MV-4-11 (cell line): ENCODE results near the gene MLIP.

ENCODE experiments used
- DNase-seq: peaks from one replicate; lab custom pipeline; 2025; lab: John Stamatoyannopoulos, UW

MLIP gene

DNA sequence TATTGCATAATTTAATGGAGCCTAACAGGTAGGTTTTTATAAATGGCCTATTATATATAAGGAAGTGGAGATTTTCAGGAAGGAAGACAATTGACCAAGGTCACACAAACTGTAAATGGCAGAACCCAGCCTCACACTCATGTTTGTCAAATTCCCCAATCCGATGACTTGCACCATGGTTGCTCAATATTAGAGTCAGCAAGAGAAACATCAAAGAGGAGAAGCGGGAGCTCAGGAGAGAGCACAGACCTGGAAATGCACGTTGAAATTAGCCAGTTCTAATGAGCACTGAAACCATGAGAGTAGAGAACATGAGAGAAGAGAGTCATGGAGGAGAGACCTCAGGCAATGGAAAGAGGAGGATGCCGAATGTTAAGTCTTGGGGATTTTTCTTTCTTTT, 13.5 kb upstream of the MLIP start:
- DNase-seq, result peak; percentile 7

DNA sequence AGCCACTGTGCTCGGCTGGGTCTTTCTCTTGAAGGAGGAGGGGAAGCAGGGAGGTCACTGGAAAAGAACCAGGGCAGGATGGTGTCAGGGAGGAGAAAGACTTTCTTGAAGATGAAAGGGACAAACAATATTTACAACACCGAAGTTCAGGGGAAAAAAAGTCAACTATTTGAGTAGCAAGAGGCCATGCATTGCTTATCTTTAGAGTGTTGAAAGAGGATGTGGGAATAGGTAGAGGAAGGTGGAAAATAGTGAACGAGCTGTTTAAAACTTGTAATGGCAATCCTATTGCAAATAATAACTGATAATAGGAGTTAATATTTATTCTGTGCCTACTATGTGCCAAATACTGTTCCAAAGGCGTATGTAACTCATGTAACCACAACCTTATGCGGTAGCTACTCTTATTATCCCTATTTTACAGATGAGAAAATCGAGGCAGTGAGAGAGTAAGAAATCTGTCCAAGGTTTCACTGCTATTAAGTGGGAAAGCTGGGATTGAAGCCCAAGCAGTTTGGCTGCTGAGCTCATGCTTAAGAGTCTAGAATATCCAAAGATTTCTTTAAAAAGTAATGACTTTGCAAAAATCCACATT, 12.7 kb upstream of the MLIP start:
- no peak for DNase-seq

DNA sequence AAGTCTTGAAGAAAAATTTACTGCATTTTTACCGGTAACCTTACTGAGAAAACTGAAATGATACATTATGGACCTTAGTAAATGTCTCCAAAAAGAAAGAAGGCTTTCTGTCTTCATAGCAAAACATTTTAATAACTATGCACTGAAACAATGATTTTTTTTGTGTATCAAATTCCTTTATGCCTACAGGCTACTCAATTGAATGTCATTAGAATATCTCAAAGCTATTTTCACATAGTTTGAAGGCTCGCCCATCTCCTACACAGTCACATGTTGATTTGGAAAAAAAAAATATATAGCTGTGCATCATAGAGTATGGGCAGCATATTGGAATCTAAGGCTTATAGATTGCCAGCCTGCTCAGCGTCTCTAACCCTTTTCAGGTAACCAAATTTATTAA, 12.0 kb upstream of the MLIP start:
- no peak for DNase-seq

DNA sequence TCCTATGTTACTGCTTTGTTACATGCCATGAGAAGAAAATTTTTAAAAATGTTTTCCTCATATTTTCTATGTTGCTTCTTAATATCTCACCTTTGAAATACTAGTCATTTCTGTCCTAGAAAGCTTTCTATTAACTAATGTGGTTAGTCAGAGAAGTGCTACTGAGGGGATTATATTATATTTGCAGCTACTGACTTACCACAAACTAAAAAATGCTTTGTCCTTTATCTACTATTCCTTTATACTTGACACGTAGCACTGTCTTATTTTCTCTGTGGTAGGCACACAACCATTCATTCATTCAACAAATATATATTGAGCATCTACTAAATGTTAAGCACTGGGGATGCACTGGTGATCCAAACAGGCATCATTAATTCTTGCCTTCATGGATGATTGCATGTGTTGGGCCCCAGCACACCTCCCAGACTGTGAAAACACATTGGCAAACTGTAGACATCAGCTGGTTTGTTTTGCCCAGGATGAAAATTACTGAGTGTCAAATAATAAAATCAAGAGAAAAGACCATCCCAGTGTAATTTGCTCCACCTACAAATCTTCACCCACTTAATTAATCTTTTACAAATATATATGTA, 10.7 kb upstream of the MLIP start:
- no peak for DNase-seq

DNA sequence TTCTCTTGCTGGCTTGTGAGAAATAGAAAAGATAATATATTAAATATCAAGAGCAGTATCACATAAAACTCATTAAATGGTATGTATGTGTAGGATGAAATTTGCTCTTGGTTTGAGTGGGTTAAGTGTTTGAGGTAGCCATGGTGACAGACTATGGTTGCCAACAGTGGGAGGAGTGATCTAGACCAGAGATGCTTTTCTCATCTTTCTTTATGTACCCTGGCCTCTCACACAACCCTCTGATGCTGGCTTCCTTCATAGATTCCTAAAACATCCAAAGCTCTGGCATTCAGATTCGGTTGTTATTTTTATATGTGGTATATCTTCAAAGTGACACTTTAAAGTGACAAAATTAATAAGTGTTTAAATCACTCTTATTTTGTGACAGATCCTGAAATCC, 9.0 kb upstream of the MLIP start:
- DNase-seq, result no peak

DNA sequence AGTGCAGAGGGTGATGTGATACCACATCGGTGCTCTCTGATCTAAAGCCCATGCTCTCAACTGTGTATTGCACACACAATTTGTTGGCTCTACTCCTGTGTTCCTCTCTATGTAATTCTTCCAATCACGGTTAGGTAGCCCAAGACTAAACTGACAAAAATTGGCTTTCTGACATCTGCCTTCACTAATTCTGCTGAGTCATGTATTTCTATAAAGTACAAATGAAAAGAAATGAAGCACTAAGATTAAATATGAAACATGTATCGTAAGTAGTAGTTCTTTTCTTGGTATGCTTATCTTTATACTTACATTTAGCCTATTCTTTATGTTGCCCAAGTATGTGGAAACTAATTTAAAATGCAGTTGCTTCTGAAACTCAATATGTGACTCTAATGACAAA, 7.7 kb upstream of the MLIP start:
- DNase-seq, result no peak

DNA sequence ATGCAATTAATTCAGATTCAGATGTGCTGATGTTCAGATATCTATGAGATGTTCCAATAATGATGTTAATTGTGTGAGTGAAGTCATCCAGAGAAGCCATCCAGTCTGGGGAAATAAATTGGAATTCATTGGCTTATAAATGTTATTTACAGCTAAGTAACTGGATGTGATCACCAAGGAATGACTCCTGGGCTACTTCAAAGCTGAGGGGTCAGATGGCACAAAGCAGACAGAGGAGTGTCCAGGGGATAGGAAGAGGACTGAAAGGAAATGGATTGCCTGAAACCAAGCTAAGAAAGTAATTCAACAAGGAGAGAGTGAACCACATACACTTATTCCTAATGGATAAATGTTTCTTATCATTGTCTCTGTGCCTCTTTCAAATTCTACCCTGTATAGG, 4.5 kb upstream of the MLIP start:
- no peak for DNase-seq

DNA sequence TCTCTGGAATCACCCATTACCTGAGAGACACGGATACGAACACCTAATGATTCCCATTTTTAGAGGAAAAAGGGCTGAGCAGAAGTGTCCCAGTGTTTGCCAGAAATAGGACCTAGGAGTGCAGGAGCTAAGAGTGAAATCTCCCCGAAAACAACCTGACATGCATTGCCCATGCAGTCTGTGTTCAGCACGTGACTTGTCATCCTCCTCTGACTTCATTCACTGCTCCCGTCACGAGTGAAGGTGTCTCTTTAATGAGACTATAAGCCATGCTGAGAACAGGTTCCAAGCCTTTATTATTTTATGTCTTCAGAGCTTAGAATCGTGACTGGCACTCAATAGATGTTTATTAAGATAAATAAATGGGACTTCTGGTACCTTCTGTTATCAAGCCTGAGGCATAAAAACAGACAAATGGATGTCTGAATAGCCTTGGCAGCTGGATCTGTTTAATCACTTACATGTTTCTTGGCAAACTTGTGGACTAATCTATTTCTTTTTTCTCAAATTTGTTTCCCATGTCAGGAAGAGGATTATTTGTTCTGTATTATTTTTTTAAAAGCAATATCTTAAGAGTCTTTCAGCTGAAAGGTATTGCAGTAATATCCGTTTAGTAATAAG, 3.7 kb upstream of the MLIP start:
- no peak for DNase-seq

DNA sequence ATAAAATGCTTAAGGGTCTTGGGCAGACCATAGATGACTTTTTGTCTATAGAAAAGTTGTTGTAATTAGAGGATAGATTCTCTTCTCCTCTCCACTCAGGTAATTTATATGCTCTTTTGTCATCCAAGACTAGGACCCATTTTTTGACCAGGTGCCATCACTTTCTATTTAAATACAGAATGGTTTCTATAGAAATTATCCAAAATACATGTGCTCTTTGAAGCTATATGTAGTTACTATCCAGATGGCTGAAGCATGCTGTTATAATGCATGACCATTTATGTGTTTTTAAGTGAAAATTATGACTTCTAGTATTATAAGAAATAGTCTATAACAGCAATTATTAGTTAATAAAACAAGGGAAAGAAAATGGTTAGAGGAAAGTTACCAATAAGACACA, 3.0 kb upstream of the MLIP start:
- DNase-seq, result no peak

DNA sequence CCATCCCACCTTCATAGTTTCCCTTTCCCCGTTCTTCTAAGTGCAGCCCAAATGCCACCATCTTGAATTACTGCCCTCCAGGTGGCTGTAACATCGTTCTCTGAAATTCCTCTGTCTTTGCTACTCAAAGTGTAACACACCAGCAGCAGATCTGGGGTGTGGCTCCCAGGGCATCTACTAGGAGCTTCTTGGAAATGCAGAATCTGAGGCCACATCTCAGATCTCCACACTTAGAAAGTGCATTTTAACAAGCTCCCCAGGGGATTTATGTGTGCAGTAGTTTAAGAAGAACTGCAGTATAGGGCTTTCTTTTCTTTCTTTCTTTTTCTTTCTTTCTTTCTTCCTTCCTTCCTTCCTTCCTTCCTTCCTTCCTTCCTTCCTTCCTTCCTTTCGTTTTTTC, 1.7 kb upstream of the MLIP start:
- no peak for DNase-seq

DNA sequence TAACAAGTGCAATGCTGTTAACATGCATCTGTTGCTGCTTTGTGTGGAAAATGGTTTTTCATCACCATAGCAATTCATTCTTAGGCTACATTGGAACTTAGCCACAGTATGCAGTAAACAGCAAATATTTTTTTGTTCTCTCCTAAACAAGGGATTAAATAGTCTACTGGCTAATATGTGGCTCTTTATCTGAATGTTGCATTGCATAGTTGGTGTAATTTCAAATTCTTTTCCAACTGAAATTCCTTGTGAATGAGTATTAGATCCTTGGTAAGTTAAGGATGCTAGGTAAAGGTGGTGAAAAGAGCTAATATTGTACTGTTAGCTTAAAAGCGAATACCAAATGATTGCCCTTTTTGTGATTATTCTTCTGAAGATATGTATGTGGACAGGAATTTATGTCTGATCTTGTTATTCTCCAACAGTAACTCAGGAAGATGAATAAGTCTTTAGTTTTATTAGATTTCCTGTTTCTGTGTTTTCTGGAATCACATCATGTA, 958 bp downstream of the MLIP start:
- no peak for DNase-seq

DNA sequence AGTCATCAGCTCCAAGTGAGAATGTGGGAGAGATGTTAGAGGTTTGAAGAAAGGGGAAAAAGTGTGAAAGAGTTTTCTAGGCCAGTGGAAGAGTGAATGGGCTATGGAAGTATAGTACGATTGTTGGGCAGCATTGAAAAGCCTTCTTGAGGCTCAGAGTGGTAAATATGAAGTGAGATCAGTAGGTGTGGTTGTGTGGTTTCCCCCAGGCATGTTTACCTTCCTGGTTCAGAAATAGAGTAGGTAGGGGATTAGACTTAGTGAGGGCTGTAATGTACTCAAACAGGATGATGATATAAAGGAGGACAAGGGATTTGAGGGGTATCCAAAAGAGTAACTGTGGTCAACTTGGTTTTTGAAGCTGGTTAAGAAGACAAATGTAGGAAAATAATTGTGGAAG, 3.7 kb downstream of the MLIP start:
- no peak for DNase-seq

DNA sequence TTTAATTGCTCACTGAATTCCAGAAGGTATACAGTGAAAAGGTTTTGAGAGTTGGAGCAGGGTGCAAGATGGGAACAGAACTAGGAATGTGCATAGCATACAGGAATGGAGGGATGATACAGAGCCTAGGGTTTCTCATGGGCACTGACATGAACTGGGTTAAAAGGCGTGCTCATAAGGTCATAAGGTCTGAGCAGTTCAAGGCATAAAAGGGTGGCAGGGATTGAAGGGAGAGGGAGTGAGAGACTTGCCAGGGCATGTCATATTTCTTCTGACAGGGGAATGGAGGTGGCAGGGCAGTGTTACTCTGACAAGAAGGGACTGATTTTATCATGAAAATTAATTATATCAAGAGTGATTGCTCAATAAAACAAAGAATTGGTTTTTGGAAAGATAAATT, 4.7 kb downstream of the MLIP start:
- no peak for DNase-seq

DNA sequence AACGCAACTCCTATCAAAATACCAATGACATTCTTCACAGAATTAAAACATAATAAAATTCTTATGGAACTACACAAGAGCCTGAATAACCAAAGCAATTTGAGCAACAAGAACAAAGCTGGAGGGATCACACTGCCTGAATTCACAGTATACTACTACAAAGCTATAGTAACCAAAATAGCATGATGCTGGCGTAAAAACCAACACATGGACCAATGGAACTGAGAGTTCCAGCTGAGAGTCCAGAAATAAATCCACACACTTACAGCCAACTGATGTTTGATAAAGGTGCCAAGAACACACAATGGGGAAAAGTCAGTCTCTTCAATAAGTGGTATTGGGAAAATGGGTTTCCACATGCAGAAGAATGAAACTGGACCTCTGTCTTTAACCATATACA, 6.9 kb downstream of the MLIP start:
- DNase-seq, result no peak

DNA sequence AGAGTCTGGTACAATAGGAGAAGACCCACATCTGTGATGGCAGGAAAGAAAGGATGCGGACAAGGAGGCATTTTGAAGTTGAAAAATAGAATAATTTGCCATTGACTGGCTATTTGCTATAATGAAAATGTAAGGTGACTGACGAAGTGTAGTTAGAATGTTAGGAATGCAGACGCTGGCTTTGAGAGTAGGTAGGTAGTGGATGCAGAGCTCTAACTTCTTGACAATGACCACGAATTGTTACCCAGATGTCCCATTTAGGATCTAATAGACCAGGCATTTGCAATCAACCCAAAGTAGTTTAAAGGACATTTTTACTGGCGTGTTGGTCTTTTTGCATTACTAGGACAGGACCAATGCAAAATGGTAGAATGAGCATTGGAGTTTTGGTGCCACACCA, 14.2 kb downstream of the MLIP start:
- DNase-seq, result no peak

DNA sequence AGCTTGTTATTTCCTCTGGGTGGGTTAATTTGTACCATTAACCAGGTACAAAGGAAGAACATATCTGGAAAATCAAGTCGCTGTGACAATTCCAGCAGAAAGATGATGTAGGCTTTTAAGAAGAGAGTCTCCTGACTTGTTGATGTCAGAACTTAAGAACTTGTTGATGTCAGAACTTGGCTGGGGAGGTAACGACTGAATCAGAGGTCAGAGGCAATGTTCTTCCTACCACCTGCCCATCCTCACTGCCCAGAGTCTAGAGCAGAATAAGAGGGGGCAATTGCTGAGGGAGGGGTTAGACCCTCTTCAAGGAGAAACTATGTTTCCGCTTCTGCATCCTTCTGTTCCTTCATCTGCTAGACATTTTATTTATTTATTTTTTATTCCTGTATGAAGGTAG, 18.9 kb downstream of the MLIP start:
- no peak for DNase-seq

DNA sequence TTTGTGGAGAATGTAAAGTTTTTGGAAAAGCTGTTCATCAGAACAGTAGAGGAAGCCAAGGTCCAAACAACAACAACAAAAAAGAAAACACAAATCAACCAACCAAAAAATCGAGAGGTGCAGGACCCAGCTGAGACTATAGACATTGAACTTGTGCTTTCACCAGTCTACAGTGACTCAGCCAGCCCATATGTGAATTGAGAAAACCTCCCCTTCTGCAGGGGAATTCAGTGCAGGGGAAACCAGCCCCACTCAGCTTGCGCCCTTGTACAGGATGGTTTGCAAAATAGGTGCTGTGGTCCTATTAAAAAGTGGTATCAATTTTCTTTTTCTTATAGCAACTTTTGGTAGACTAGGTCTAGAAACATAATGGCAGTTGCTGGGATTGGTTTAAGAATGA, 21.3 kb downstream of the MLIP start:
- no peak for DNase-seq

DNA sequence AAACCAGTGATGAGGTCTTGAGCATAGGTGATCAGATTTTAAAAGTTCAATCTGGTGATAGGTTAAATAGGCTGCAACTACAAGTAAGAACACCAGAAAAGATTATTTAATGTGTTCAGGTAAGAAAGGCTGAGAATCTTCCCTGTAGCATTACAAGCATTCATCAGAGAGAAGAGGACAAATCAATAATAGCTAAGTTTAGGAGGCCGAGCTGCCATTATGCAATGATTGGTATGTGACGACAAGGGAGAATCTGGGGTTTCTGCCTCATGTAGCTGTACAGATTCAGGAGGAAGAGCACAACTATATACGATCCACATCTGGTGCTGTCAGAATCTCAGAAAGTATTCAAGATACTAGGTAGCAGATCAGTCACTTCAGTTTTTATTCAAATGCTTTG, 21.9 kb downstream of the MLIP start:
- DNase-seq, result no peak

DNA sequence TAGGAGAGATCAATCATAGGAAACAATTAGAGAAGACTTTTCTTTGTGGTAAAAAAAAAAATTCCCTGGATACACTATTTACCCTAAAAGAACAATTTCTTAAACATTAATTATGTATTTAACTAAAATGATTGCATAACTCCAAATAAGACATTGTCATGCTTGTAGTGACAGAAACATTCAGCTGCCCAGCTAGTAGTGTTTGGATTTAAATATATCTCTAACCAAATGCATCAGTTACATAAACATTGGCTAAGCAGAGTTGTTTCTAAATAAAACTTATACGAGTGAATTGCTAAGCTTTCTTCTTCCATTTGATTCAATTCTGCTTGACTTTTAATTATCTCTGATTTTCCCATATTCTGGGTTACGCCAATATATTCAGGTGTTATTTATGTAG, 23.7 kb downstream of the MLIP start:
- DNase-seq, result no peak

DNA sequence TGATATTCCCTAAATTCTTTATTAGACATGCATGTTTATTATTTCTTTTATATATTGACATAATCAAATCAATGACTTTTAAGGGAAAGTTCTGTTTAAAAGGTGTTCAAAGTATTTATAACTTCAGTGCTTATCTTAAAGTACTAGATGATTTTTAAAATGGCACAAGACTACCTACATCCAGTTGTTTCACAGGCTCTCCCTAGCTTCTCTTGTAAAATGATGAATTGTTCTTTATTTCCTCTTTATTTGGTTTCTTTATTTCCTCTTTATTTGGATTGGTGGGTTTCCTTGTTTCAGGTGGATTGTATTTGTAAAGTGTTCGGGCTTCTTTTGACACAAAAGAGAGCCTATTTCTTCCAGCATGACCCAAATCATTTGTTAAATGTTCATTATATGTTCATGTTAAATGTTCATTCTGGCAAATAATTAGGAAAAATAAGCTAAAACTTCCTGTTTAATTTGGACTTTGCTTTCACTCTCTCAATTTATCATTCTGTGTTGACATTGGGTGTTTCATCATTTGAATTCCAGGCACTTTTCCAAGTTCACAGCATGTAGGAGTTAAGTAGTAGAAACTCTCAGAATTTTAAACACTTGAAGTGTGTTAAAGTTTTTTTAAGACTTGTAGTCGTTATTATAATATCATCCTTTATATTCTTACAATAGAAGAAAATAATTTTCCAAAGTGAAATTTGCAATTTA, 24.6 kb downstream of the MLIP start:
- no peak for DNase-seq

DNA sequence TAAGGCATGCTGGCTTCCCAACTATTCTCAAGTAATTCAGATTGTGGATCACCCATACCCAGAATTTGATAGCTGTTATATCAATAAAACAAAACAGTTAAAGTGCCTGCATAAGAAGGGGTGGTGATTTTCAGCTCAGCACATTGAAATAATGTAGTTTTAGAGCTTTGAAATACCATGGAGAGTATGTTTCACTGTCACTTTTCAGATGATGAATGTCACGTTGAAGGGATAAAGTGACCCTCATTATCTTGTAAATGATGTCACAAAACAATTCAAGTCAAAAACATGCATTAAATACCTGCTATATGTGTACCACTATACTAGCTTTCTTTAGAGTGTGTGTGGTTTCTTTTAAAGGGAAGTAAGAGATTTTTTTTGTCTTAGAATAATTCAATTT, 27.6 kb downstream of the MLIP start:
- no peak for DNase-seq

DNA sequence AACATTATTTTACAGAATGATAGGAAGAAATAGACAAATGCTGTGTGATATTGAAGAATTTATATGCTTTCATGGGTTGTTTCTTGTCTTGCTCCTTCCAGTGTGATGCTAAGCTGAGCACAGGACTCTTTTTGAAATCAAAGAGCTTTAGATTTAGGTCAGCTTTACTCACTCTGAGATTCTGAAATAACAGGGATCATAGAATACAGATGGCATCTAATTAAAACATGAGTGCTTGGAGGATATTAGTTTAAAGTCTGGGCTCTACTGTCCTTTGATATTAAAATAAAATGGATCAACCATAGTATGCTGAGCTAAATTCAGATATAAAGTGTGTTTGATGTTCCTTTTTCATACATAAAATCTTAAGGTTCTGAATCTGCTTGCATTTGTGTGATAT, 29.6 kb downstream of the MLIP start:
- no peak for DNase-seq

DNA sequence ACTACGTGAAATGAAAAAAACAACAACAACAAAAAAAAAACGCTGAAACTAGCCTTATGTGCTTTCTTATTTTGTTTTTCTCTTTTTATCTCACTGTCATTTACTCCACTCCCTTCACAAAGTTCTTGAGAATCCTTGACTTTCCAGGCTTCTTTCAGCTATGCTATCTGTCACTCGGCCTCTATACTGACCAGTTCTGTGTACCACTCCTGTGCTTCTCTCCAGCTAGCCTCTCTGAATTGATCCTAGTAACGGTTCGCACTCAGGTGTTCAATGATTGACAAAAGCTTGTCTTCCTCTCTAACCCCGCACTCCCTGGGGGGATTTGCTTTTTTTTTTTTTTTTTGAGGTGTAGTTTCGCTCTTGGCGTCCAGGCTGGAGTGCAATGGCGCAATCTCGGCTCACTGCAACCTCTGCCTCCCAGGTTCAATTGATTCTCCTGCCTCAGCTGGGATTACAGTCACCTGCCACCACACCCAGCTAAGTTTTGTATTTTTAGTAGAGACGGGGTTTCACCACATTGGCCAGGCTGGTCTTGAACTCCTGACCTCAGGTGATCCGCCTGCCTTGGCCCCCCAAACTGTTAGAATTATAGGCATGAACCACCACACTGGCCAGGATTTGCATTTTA, 31.8 kb downstream of the MLIP start:
- no peak for DNase-seq
